Fibroblast of lung (primary cell): ENCODE data around the gene STK32A. TPM values are rescaled to one million over a fixed set of nuclear protein-coding genes. Genes with fewer than 3 reads are reported as not detected.

Source experiments
- DNase-seq, 2 donors: peaks; one replicate each; pipeline versions ENCODE4 v3.0.0 to v3.0.0-alpha.2; 2010; ENCODE audit warnings: low read depth in 2 of 2
- H2AFZ ChIP-seq: 2 replicates; pipeline ENCODE4 v1.5.1; 2012; ENCODE audit warnings: low read length, control low read depth, inconsistent platforms
- H3K27ac ChIP-seq: 2 replicates; pipeline ENCODE4 v1.5.1; 2011; ENCODE audit warnings: low read length, control low read depth; ENCODE audit not compliant: insufficient read depth
- H3K27me3 ChIP-seq: 2 replicates; pipeline ENCODE4 v1.5.1; 2011; ENCODE audit warnings: mild to moderate bottlenecking, low read length; ENCODE audit not compliant: control insufficient read depth, insufficient read depth
- H3K36me3 ChIP-seq: 2 replicates; pipeline ENCODE4 v1.5.1; 2011; ENCODE audit warnings: low read length; ENCODE audit not compliant: control insufficient read depth, insufficient read depth
- H3K4me1 ChIP-seq: 2 replicates; pipeline ENCODE4 v1.5.1; 2011; ENCODE audit warnings: low read length; ENCODE audit not compliant: control insufficient read depth, insufficient read depth; ENCODE audit errors: extremely low read depth
- H3K4me2 ChIP-seq: 2 replicates; pipeline ENCODE4 v1.5.1; 2011; ENCODE audit warnings: low read length, control low read depth; ENCODE audit not compliant: insufficient read depth; ENCODE audit errors: extremely low read depth
- H3K4me3 ChIP-seq, 4 experiments: fragments of 200-600 bp in 1 of 4; sonication (generic) in 1 of 4; replicated peaks in 1 of 4; 2 replicates each; pipeline ENCODE4 v1.5.1; 2011 to 2016; ENCODE audit warnings: low read length in 4 of 4, low read depth in 3 of 4, mild to moderate bottlenecking in 3 of 4, control low read depth in 2 of 4, inconsistent platforms in 1 of 4, mixed read lengths in 1 of 4; ENCODE audit not compliant: insufficient read depth in 1 of 4; ENCODE audit errors: control extremely low read depth in 1 of 4
- H3K79me2 ChIP-seq: 2 replicates; pipeline ENCODE4 v1.5.1; 2012; ENCODE audit warnings: mild to moderate bottlenecking, low read length, inconsistent platforms; ENCODE audit not compliant: control insufficient read depth, insufficient read depth
- H3K9ac ChIP-seq: 2 replicates; pipeline ENCODE4 v1.5.1; 2011; ENCODE audit warnings: mild to moderate bottlenecking, low read length, control low read depth; ENCODE audit not compliant: insufficient read depth
- H3K9me3 ChIP-seq: 2 replicates; pipeline ENCODE4 v1.5.1; 2012; ENCODE audit warnings: low read depth, low read length; ENCODE audit not compliant: control insufficient read depth, insufficient read depth
- H4K20me1 ChIP-seq: 2 replicates; pipeline ENCODE4 v1.5.1; 2011; ENCODE audit warnings: low read length; ENCODE audit not compliant: control insufficient read depth, insufficient read depth; ENCODE audit errors: extremely low read depth
- CTCF ChIP-seq, 2 donors: IDR thresholded peaks in 1 of 2; conservative IDR thresholded peaks in 1 of 2; 1 replicate in 1 of 2; 2 replicates in 1 of 2; pipeline ENCODE4 v1.5.1; 2011 to 2012; ENCODE audit warnings: low read length in 2 of 2, control low read depth in 1 of 2, inconsistent platforms in 1 of 2, low read depth in 1 of 2, mild to moderate bottlenecking in 1 of 2
- EZH2 ChIP-seq: IDR thresholded peaks from 2 replicates; pipeline ENCODE4 v1.5.1; 2012; ENCODE audit warnings: low read length, control low read depth, mild to moderate bottlenecking; ENCODE audit errors: missing control alignments
- polyA plus RNA-seq, 2 donors: library from polyadenylated mRNA; depleted of rRNA in 1 of 2; stranded (reverse) in 1 of 2; unstranded in 1 of 2; fragments of >200 nt; gene quantifications; 2 replicates each; pipeline ENCODE4 v1.2.1, GENCODE V29; 2011 to 2012; ENCODE audit warnings: missing spikeins in 1 of 2
- total RNA-seq: library from RNA; depleted of rRNA; stranded (reverse); fragments of >200 nt; gene quantifications from 2 replicates; pipeline ENCODE4 v1.2.1, GENCODE V29; 2014

Gene STK32A
- total and polyA plus RNA-seq, 2 donors (not counting 1 experiment from before 2014, with no cell fraction given): 0.30 to 2.5 TPM

GRCh38 chr5:147434049-147434448 lies 199.2 kb downstream of the STK32A start:
- Histone ChIP-seq H3K9ac (no peak overlapping the region), H3K4me2 (no peak overlapping the region), H3K27ac (no peak overlapping the region), H3K27me3 (no peaks in the 10 kb centered on the region), H2AFZ (no peak overlapping the region), H3K36me3 (no peaks in the 10 kb centered on the region), H3K9me3 (no peaks in the 10 kb centered on the region), H3K79me2 (peaks cover 23% of the 10 kb centered on the region), H3K4me1 (no peaks in the 10 kb centered on the region), H3K4me3 (no peak overlapping the region), H4K20me1 (no peaks in the 10 kb centered on the region)
- no peak for DNase-seq
- no peak for TF ChIP-seq EZH2
- no peak for TF ChIP-seq CTCF (conservative IDR thresholded peaks at IDR 0.05 in 1 of 2, IDR thresholded peaks at IDR 0.05 in 1 of 2; ENCODE audit: low read depth in 1 of 2, low read length in 2 of 2)

- Histone ChIP-seq H3K27ac (no peak overlapping the region), H4K20me1 (no peaks in the 10 kb centered on the region), H2AFZ (no peak overlapping the region), H3K4me2 (no peak overlapping the region), H3K4me3 (no peak overlapping the region), H3K27me3 (no peaks in the 10 kb centered on the region), H3K9ac (no peak overlapping the region), H3K4me1 (no peaks in the 10 kb centered on the region), H3K9me3 (no peaks in the 10 kb centered on the region), H3K36me3 (no peaks in the 10 kb centered on the region), H3K79me2 (peaks cover 17% of the 10 kb centered on the region)
- no peak for DNase-seq
- TF ChIP-seq CTCF (conservative IDR thresholded peaks at IDR 0.05 in 1 of 2, IDR thresholded peaks at IDR 0.05 in 1 of 2; ENCODE audit: low read depth in 1 of 2, low read length in 2 of 2) (no peak), EZH2 (no peak)
Measured at GRCh38 chr5:147436596-147436995, 201.8 kb downstream of the STK32A start.

GRCh38 chr5:147437161-147437596 lies 202.4 kb downstream of the STK32A start:
- Histone ChIP-seq H3K36me3 (no peaks in the 10 kb centered on the region), H3K27ac (no peak overlapping the region), H3K79me2 (peaks cover 16% of the 10 kb centered on the region), H3K9me3 (no peaks in the 10 kb centered on the region), H3K4me3 (no peak overlapping the region), H3K4me1 (no peaks in the 10 kb centered on the region), H2AFZ (no peak overlapping the region), H3K27me3 (no peaks in the 10 kb centered on the region), H3K4me2 (no peak overlapping the region), H4K20me1 (no peaks in the 10 kb centered on the region), H3K9ac (no peak overlapping the region)
- no peak for TF ChIP-seq CTCF (conservative IDR thresholded peaks at IDR 0.05 in 1 of 2, IDR thresholded peaks at IDR 0.05 in 1 of 2; ENCODE audit: low read depth in 1 of 2, low read length in 2 of 2)
- no peak for TF ChIP-seq EZH2
- DNase-seq: peak in 1 of 2 donors; percentile 89
